HepG2 (cell line): ENCODE results near the gene EMP2. TPM values are rescaled to one million over a fixed set of nuclear protein-coding genes. Genes with fewer than 3 reads are reported as not detected.

ENCODE experiments used
- ATAC-seq: fragments of 200-7000 bp; cut with Tn5 transposase; 3 replicates; pipeline ENCODE4 v1.9.1; 2020; ENCODE audit warnings: mild to moderate bottlenecking, moderate library complexity
- BruUV-seq: library from RNA; stranded (reverse); fragments of 400-500 nt; replicated peaks from 2 replicates; lab custom pipeline; 2021; lab: Mats Ljungman, UMichigan
- CTCF ChIA-PET: fragments of 300-600 bp; formaldehyde crosslinking; extraction: SDS; loops from one replicate; lab custom pipeline; 2021; ENCODE audit warnings: low total read pairs, inconsistent platforms, low intra/inter-chr PET ratio; lab: Yijun Ruan, JAX
- POLR2A ChIA-PET: fragments of 350-600 bp; sonication (Branson Sonifier 250); formaldehyde crosslinking; loops from one replicate; lab custom pipeline; 2020; ENCODE audit warnings: antibody characterized with exemption, inconsistent platforms; lab: Yijun Ruan, JAX
- DNase-seq: peaks from one replicate; pipeline ENCODE4 v3.0.0-alpha.2; 2015; ENCODE audit warnings: low spot score
- FAIRE-seq: peaks from 3 replicates; lab custom pipeline; 2011; peaks lifted over from hg19 to GRCh38; lab: Jason Lieb, UNC
- H2AFZ ChIP-seq: one replicate; pipeline ENCODE4 v1.6.1; 2011; ENCODE audit warnings: low read length, inconsistent platforms
- H3K27ac ChIP-seq: fragments of 300-600 bp; 3 replicates; pipeline ENCODE4 v1.8.0; 2011; ENCODE audit warnings: mixed run types, mild to moderate bottlenecking, mixed read lengths, low read length, inconsistent platforms; ENCODE audit not compliant: insufficient read depth; ENCODE audit errors: extremely low read length
- H3K27me3 ChIP-seq, 2 experiments: fragments of 200-600 bp in 1 of 2; 2 replicates in 1 of 2; 3 replicates in 1 of 2; pipeline versions ENCODE4 v1.6.0 to v1.8.0; 2011; ENCODE audit warnings: low read length in 2 of 2, mild to moderate bottlenecking in 2 of 2, moderate library complexity in 2 of 2, inconsistent platforms in 1 of 2; ENCODE audit not compliant: insufficient read depth in 2 of 2, control insufficient read depth in 1 of 2
- H3K36me3 ChIP-seq, 2 experiments: fragments of 200-600 bp in 1 of 2; replicated peaks in 1 of 2; 2 replicates in 1 of 2; 3 replicates in 1 of 2; pipeline versions ENCODE4 v1.5.1 to v1.8.0; 2011; ENCODE audit warnings: low read length in 2 of 2, inconsistent platforms in 1 of 2; ENCODE audit not compliant: insufficient read depth in 2 of 2, control insufficient read depth in 1 of 2
- H3K4me1 ChIP-seq: 2 replicates; pipeline ENCODE4 v1.5.1; 2012; ENCODE audit warnings: low read length, inconsistent platforms; ENCODE audit not compliant: insufficient read depth
- H3K4me2 ChIP-seq: 2 replicates; pipeline ENCODE4 v1.6.0; 2011; ENCODE audit warnings: low read depth, low read length, inconsistent platforms
- H3K4me3 ChIP-seq, 3 experiments: fragments of 200-600 bp in 1 of 3; sonication (generic), shearing (Covaris generic) in 1 of 3; replicated peaks in 1 of 3; 2 replicates each; pipeline ENCODE4 v1.5.1; 2011 to 2016; ENCODE audit warnings: low read length in 3 of 3, inconsistent platforms in 2 of 3, low read depth in 2 of 3, mild to moderate bottlenecking in 2 of 3, control low read depth in 1 of 3, mixed read lengths in 1 of 3; ENCODE audit not compliant: insufficient read depth in 1 of 3
- H3K79me2 ChIP-seq: one replicate; pipeline ENCODE4 v1.6.1; 2011; ENCODE audit warnings: low read length, inconsistent platforms; ENCODE audit not compliant: insufficient read depth
- H3K9ac ChIP-seq: 2 replicates; pipeline ENCODE4 v1.6.0; 2011; ENCODE audit warnings: mild to moderate bottlenecking, low read depth, low read length, inconsistent platforms; ENCODE audit not compliant: insufficient read depth
- H3K9me3 ChIP-seq: 2 replicates; pipeline ENCODE4 v1.5.1; 2012; ENCODE audit warnings: mild to moderate bottlenecking, low read length
- H4K20me1 ChIP-seq: 2 replicates; pipeline ENCODE4 v1.6.0; 2011; ENCODE audit warnings: inconsistent platforms, mild to moderate bottlenecking, low read length, moderate library complexity; ENCODE audit not compliant: insufficient read depth
- ATM ChIP-seq: fragments of 450-650 bp; IDR thresholded peaks from 2 replicates; pipeline ENCODE4 v1.7.1; 2017; ENCODE audit warnings: mild to moderate bottlenecking, borderline replicate concordance
- CCAR2 ChIP-seq: fragments of 200-400 bp; formaldehyde crosslinking; optimal IDR thresholded peaks from 2 replicates; pipeline ENCODE3; 2018; ENCODE audit warnings: low read depth, mild to moderate bottlenecking, low read length, moderate library complexity
- FOXA1 ChIP-seq, 2 experiments: fragments of 450-650 bp in 1 of 2; sonication (generic) in 1 of 2; formaldehyde crosslinking in 1 of 2; IDR thresholded peaks; 2 replicates each; pipeline versions ENCODE4 v1.4.0 to v1.6.1; 2016 to 2020; ENCODE audit warnings: missing genetic modification reagents in 1 of 2
- HDAC2 ChIP-seq: sonication (generic); formaldehyde crosslinking; IDR thresholded peaks from 2 replicates; pipeline ENCODE4 v1.4.0; 2020; ENCODE audit warnings: missing genetic modification reagents
- NFKB2 ChIP-seq: sonication (generic); formaldehyde crosslinking; IDR thresholded peaks from 2 replicates; pipeline ENCODE4 v1.4.0; 2020; ENCODE audit warnings: missing genetic modification reagents, borderline replicate concordance
- POLR2G ChIP-seq: fragments of 200-400 bp; formaldehyde crosslinking; IDR thresholded peaks from 2 replicates; pipeline ENCODE4 v1.6.1; 2018; ENCODE audit warnings: mild to moderate bottlenecking, low read depth, low read length, moderate library complexity
- SP5 ChIP-seq: IDR thresholded peaks from 2 replicates; pipeline ENCODE4 v1.6.1; 2016; ENCODE audit warnings: low read depth, borderline replicate concordance
- TBX3 ChIP-seq: fragments of 450-650 bp; IDR thresholded peaks from 2 replicates; pipeline ENCODE4 v1.6.1; 2017; ENCODE audit warnings: antibody characterized with exemption, mild to moderate bottlenecking, inconsistent platforms, borderline replicate concordance
- ZNF431 ChIP-seq: sonication (generic); formaldehyde crosslinking; IDR thresholded peaks from 2 replicates; pipeline ENCODE4 v1.9.0; 2022; ENCODE audit warnings: missing genetic modification reagents, low read depth, mild to moderate bottlenecking, borderline replicate concordance
- ZNF75D ChIP-seq: sonication (generic); formaldehyde crosslinking; IDR thresholded peaks from 2 replicates; pipeline ENCODE4 v1.8.1; 2023; ENCODE audit warnings: missing genetic modification reagents, mild to moderate bottlenecking, borderline replicate concordance
- ZNF768 ChIP-seq: sonication (generic); formaldehyde crosslinking; IDR thresholded peaks from 2 replicates; pipeline ENCODE4 v1.4.0; 2020; ENCODE audit warnings: missing genetic modification reagents
- WGBS: methylation state at CpG from one replicate; pipeline ENCODE4 v1.1.6; 2017; ENCODE audit warnings: low lambda C conversion rate; 5-methylcytosine and 5-hydroxymethylcytosine counted together
- in situ Hi-C: cut with HindIII; loops from 2 replicates; pipeline ENCODE4 v1.10.0; 2017; ENCODE audit warnings: low pct_unique_long_range_greater_than_20kb; ENCODE audit not compliant: extremely low pct_ligation_motif_present
- intact Hi-C: fragments of 100-400 bp; cut with micrococcal nuclease; formaldehyde crosslinking; loops from one replicate; pipeline ENCODE4 v1.10.0; 2022; ENCODE audit not compliant: unreplicated experiment
- polyA plus RNA-seq, 8 experiments: library from polyadenylated mRNA; depleted of rRNA in 3 of 8; stranded (reverse) in 7 of 8; unstranded in 1 of 8; fragments of >200 nt; fragmentation: Illumina TruSeq in 4 of 8; extraction: Trizol in 4 of 8; gene quantifications; 2 replicates each; pipeline versions ENCODE4 v1.2.1 to v1.2.3, GENCODE V29; 2011 to 2016; ENCODE audit warnings: low read depth in 4 of 8, missing spikeins in 1 of 8, mixed read lengths in 1 of 8; ENCODE audit not compliant: insufficient read depth in 1 of 8
- total RNA-seq, 5 experiments: library from RNA; depleted of rRNA; stranded (reverse); fragments of >200 nt; fragmentation: Illumina TruSeq; extraction: Trizol; gene quantifications; 2 replicates each; pipeline ENCODE4 v1.2.3, GENCODE V29; 2016; ENCODE audit warnings: low read depth in 1 of 5
- TF ChIP-seq, protein P1 (sequence below): sonication (generic); formaldehyde crosslinking; IDR thresholded peaks from 2 replicates; pipeline ENCODE4 v1.8.0; 2022; ENCODE audit warnings: mild to moderate bottlenecking, missing genetic modification reagents, moderate library complexity
- TF ChIP-seq, protein P2 (sequence below): sonication (generic); formaldehyde crosslinking; IDR thresholded peaks from 2 replicates; pipeline ENCODE4 v1.8.0; 2022; ENCODE audit warnings: missing genetic modification reagents, mild to moderate bottlenecking, borderline replicate concordance
- TF ChIP-seq, protein P3 (sequence below): sonication (generic); formaldehyde crosslinking; IDR thresholded peaks from 2 replicates; pipeline ENCODE4 v1.5.1; 2020; ENCODE audit warnings: mild to moderate bottlenecking, missing genetic modification reagents, moderate library complexity

EMP2 gene
- total and polyA plus RNA-seq, 2 of the 13 experiments (the other 11 are each of a cell fraction or from before 2014, with no cell fraction given): 24.6 to 91.2 TPM

DNA sequence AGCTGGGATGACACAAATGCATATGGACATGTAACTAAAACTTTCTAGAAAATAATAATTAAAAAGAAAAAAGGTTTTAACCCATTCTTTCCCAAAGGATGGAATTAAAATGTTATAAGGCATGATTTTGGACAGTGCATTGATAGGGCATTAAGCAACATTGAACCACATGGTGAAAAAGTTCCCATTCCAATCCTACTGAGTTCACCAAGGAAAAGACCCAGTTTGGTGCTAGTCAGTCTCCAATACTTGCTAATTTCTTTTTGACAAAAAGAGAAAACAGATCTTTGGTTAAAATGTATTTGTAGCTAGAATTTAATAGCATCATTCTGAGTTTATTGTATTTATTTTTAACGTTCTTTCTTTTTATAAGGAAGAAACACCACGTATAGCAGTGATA is 28.1 kb downstream of the EMP2 start:
- FAIRE-seq (no peak), ATAC-seq (no peak), DNase-seq (no peak)
- H3K9ac ChIP-seq: no peak overlapping the region
- in situ Hi-C loops: no loop called here
- H4K20me1 ChIP-seq: peaks cover 17% of the 10 kb centered on the region
- H3K27ac ChIP-seq: no peak overlapping the region
- intact Hi-C loops: no loop called here
- peaks cover 2% of the 10 kb centered on the region for H3K79me2 ChIP-seq
- H3K36me3 ChIP-seq: peaks cover 3 to 11% of the 10 kb centered on the region in 2 experiments; a peak in 3 of 5 replicates
- H2AFZ ChIP-seq: no peak overlapping the region
- H3K9me3 ChIP-seq: peaks cover 6% of the 10 kb centered on the region
- 89% methylated on average over 2 of the region's 2 CpGs for WGBS
- ChIA-PET POLR2A (no interaction called here), CTCF (no interaction called here)
- TF ChIP-seq SP5 (CRISPR knock-in tag) (no peak), ATM (no peak), CCAR2 (no peak), NFKB2 (CRISPR knock-in tag) (no peak), ZNF431 (no peak), ZNF768 (CRISPR knock-in tag) (no peak), POLR2G (no peak), ZNF75D (CRISPR knock-in tag) (no peak), FOXA1 (IDR thresholded peaks at IDR 0.05) (no peak), FOXA1 (CRISPR knock-in tag; IDR thresholded peaks at IDR 0.05) (no peak), TBX3 (no peak), HDAC2 (CRISPR knock-in tag) (no peak)
- TF ChIP-seq, protein P1, sequence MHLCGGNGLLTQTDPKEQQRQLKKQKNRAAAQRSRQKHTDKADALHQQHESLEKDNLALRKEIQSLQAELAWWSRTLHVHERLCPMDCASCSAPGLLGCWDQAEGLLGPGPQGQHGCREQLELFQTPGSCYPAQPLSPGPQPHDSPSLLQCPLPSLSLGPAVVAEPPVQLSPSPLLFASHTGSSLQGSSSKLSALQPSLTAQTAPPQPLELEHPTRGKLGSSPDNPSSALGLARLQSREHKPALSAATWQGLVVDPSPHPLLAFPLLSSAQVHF (CRISPR knock-in tag): no peak
- TF ChIP-seq, protein P2, sequence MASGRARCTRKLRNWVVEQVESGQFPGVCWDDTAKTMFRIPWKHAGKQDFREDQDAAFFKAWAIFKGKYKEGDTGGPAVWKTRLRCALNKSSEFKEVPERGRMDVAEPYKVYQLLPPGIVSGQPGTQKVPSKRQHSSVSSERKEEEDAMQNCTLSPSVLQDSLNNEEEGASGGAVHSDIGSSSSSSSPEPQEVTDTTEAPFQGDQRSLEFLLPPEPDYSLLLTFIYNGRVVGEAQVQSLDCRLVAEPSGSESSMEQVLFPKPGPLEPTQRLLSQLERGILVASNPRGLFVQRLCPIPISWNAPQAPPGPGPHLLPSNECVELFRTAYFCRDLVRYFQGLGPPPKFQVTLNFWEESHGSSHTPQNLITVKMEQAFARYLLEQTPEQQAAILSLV (CRISPR knock-in tag): no peak
- TF ChIP-seq, protein P3, sequence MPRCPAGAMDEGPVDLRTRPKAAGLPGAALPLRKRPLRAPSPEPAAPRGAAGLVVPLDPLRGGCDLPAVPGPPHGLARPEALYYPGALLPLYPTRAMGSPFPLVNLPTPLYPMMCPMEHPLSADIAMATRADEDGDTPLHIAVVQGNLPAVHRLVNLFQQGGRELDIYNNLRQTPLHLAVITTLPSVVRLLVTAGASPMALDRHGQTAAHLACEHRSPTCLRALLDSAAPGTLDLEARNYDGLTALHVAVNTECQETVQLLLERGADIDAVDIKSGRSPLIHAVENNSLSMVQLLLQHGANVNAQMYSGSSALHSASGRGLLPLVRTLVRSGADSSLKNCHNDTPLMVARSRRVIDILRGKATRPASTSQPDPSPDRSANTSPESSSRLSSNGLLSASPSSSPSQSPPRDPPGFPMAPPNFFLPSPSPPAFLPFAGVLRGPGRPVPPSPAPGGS (CRISPR knock-in tag): no peak
- H3K4me2 ChIP-seq: no peak overlapping the region
- no TSS peak for BruUV-seq
- H3K4me1 ChIP-seq: no peaks in the 10 kb centered on the region
- no peak overlapping the region for H3K4me3 ChIP-seq
- no peaks in the 10 kb centered on the region for H3K27me3 ChIP-seq
